Cardiac muscle cell (in vitro differentiated cells and primary cell): Measurements from ENCODE around the gene ENPP7. TPM values are rescaled to one million over a fixed set of nuclear protein-coding genes. Genes with fewer than 3 reads are reported as not detected.

ENCODE experiments used
- DNase-seq, 2 donors: peaks; one replicate each; pipeline versions ENCODE4 v3.0.0 to v3.0.0-alpha.2; 2010 to 2017; ENCODE audit warnings: low read depth in 1 of 2, low spot score in 1 of 2
- H3K27ac ChIP-seq: fragments of 200-600 bp; sonication (generic); 2 replicates; pipeline ENCODE4 v1.5.1; 2016
- H3K27me3 ChIP-seq: fragments of 200-600 bp; sonication (generic); 2 replicates; pipeline ENCODE4 v1.6.0; 2016; ENCODE audit warnings: control low read depth
- H3K36me3 ChIP-seq: fragments of 200-600 bp; sonication (generic); 2 replicates; pipeline ENCODE4 v1.5.1; 2016; ENCODE audit warnings: control low read depth
- H3K4me1 ChIP-seq: fragments of 200-600 bp; sonication (generic); 2 replicates; pipeline ENCODE4 v1.8.1; 2017; ENCODE audit warnings: low read depth, mild to moderate bottlenecking, mixed run types
- H3K4me3 ChIP-seq: fragments of 200-600 bp; sonication (generic); 2 replicates; pipeline ENCODE4 v1.5.1; 2016; ENCODE audit warnings: mild to moderate bottlenecking
- H3K9me3 ChIP-seq: fragments of 200-600 bp; sonication (generic); 2 replicates; pipeline ENCODE4 v1.5.1; 2017; ENCODE audit warnings: low read depth, mild to moderate bottlenecking, control low read depth
- CTCF ChIP-seq: IDR thresholded peaks from 2 replicates; pipeline ENCODE4 v1.5.1; 2012; ENCODE audit warnings: low read depth, mild to moderate bottlenecking, low read length
- polyA plus RNA-seq: library from polyadenylated mRNA; unstranded; fragments of >200 nt; fragmentation: Nextera tagmentation; extraction: Ambion mirVana; gene quantifications from 2 replicates; pipeline ENCODE4 v1.2.1, GENCODE V29; 2016
- total RNA-seq: library from RNA; depleted of rRNA; stranded (reverse); fragments of >200 nt; gene quantifications from 2 replicates; pipeline ENCODE4 v1.2.3, GENCODE V29; 2016

Gene ENPP7
- total and polyA plus RNA-seq, 2 experiments from 2014 or later: not detected

GRCh38 chr17:79691931-79692330 lies 38.8 kb upstream of the ENPP7 start:
- H3K27ac ChIP-seq: no peak overlapping the region
- H3K4me1 ChIP-seq: no peaks in the 10 kb centered on the region
- no peaks in the 10 kb centered on the region for H3K27me3 ChIP-seq
- H3K36me3 ChIP-seq: no peaks in the 10 kb centered on the region
- TF ChIP-seq CTCF: no peak
- DNase-seq: peak in 1 of 2 donors; percentile 29
- H3K9me3 ChIP-seq: no peaks in the 10 kb centered on the region
- H3K4me3 ChIP-seq: no peak overlapping the region

- Histone ChIP-seq H3K4me3 (no peak overlapping the region), H3K36me3 (no peaks in the 10 kb centered on the region), H3K27ac (no peak overlapping the region), H3K4me1 (no peaks in the 10 kb centered on the region), H3K9me3 (no peaks in the 10 kb centered on the region), H3K27me3 (no peaks in the 10 kb centered on the region)
- DNase-seq: no peak
- no peak for TF ChIP-seq CTCF
Measured at GRCh38 chr17:79693419-79693818, 37.3 kb upstream of the ENPP7 start.

- no peak for DNase-seq
- TF ChIP-seq CTCF: no peak
- Histone ChIP-seq H3K27me3 (no peaks in the 10 kb centered on the region), H3K9me3 (no peaks in the 10 kb centered on the region), H3K4me1 (no peaks in the 10 kb centered on the region), H3K4me3 (no peak overlapping the region), H3K27ac (no peak overlapping the region), H3K36me3 (no peaks in the 10 kb centered on the region)
Measured at GRCh38 chr17:79695293-79695790, 35.4 kb upstream of the ENPP7 start.

- Histone ChIP-seq H3K9me3 (no peaks in the 10 kb centered on the region), H3K27me3 (no peaks in the 10 kb centered on the region), H3K4me1 (no peaks in the 10 kb centered on the region), H3K4me3 (no peak overlapping the region), H3K36me3 (no peaks in the 10 kb centered on the region), H3K27ac (no peak overlapping the region)
- DNase-seq: peak in 1 of 2 donors; percentile 91
- no peak for TF ChIP-seq CTCF
Measured at GRCh38 chr17:79695797-79696609, 34.7 kb upstream of the ENPP7 start.

GRCh38 chr17:79696610-79696982 lies 34.1 kb upstream of the ENPP7 start:
- no peak for TF ChIP-seq CTCF
- no peaks in the 10 kb centered on the region for H3K36me3 ChIP-seq
- no peak for DNase-seq
- H3K27ac ChIP-seq: no peak overlapping the region
- H3K4me3 ChIP-seq: no peak overlapping the region
- H3K27me3 ChIP-seq: no peaks in the 10 kb centered on the region
- no peaks in the 10 kb centered on the region for H3K4me1 ChIP-seq
- no peaks in the 10 kb centered on the region for H3K9me3 ChIP-seq
